IPS-NIHi7 (cell line): ENCODE results near the gene PHLDB3.
A peak's percentile ranks its signal among the peaks of the same experiment; 100 is the strongest.

Experiments
- DNase-seq: peaks from one replicate; pipeline ENCODE4 v3.0.0; 2012; ENCODE audit warnings: mixed read lengths; ENCODE audit errors: extremely low spot score

Gene PHLDB3

GRCh38 chr19:43468354-43469159, 36.0 kb downstream of the PHLDB3 start:
- DNase-seq: no peak

- no peak for DNase-seq
Measured at GRCh38 chr19:43467730-43468129, 36.8 kb downstream of the PHLDB3 start.

DNA sequence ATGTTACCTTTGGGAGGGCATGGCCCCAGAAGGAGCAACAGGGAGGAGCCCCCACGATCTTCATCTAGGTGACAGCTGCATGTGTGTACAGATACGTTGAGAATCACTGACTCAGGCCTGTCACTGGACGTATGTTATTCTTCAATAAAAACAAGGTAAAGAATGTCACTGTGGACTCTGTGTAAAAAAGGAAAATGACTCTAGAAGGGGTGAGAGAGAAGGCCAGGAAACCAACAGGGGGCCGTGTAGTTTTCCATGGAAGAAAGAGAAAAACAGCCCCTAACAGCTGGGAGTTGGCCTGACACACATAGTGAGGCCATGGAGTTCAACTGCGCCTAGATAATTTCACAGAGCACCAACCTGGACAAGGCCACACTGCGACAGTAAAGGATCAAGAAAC, 37.3 kb downstream of the PHLDB3 start:
- DNase-seq: no peak

- DNase-seq: no peak
Measured at GRCh38 chr19:43466793-43467192, 37.8 kb downstream of the PHLDB3 start.

GRCh38 chr19:43465468-43466120, 39.0 kb downstream of the PHLDB3 start, which contains the start of gene LYPD3:
LYPD3 (minus strand) TSS chr19:43465608; CDS start chr19:43465571, 37 bp downstream.
- peak; percentile 72 for DNase-seq

DNA sequence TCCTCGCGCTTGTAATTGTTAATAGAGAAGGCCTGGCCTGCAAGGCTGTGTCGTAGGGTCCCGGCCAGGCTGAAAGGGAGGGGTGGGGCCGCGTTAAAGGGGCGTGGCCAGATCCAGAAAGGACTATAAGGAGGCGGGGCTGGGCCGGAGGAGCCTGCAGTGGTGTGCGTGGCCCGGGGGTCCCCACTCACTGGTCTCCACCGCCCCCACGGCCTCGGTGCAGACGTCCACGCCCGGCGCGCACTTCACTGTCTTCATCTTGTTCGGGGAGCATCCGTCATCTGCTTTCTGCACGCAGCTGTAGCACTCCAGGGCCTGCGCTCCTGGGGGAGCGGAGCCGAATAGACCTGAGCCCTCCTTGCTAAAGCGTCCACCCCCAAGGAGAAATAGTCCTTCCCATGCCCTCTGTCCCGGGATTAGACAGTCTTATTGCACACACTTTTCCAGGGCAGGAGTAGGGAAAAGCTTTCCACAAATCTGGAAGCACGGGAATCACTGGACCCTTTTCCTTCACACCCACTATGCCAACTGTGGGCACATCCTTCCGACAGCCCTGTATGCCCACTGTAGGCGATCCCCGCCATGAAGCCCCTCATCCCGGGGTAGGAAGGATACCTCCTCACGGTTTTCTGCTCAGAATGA, 40.3 kb downstream of the PHLDB3 start:
- peak; percentile 74 for DNase-seq

GRCh38 chr19:43463381-43464133, 41.0 kb downstream of the PHLDB3 start:
- DNase-seq: peak; percentile 97

- no peak for DNase-seq
Measured at GRCh38 chr19:43462785-43463380, 41.7 kb downstream of the PHLDB3 start.

DNA sequence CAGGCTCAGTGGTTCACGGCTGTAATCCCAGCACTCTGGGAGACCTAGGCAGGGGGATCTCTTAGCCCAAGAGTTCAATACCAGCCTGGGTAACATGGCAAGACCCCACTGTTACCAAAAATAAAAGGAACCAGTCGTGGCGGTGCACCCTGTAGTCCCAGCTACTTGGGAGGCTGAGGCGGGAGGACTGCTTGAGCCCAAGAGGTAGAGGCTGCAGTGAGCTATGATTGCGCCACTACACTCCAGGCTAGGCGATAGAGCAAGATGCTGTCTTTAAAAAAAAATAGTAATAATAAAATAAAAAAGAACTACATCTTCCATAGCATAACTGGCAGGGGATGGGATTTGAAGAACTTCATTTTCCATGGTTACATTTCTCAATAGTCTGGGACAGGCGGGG, 42.2 kb downstream of the PHLDB3 start:
- DNase-seq: no peak

- no peak for DNase-seq
Measured at GRCh38 chr19:43461303-43461702, 43.2 kb downstream of the PHLDB3 start.

DNA sequence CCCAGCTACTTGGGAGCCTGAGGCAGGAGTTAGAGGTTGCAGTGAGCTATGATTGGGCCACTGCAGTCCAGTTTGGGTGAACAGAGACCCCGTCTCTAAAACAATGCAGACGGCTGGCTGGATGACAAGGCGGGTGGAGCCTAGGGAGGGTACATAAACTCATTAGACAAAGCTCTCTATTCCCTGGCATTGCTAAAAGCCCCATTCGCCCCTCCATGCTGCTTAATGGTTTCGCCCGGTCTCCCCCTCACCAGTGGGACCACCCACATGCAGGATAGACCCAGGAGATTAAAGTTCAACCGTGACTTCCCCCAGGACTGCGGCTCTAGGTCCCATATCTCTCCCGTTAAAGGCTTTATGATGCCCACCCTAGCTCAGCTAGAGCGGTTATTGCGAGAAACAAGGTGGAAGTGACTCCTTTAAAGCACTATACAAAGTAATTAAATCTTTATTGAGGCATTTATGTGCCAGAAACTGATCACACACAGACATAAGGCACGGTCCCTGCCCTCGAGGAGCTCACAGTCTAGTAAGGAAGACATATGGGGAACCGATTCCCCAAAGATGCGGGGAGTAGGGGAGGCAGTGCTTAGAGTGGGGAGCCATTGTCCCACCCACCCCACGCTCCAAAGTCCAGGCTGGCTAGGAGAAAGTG, 44.1 kb downstream of the PHLDB3 start:
- DNase-seq: no peak

GRCh38 chr19:43457809-43458208, 46.7 kb downstream of the PHLDB3 start:
- DNase-seq: no peak

DNA sequence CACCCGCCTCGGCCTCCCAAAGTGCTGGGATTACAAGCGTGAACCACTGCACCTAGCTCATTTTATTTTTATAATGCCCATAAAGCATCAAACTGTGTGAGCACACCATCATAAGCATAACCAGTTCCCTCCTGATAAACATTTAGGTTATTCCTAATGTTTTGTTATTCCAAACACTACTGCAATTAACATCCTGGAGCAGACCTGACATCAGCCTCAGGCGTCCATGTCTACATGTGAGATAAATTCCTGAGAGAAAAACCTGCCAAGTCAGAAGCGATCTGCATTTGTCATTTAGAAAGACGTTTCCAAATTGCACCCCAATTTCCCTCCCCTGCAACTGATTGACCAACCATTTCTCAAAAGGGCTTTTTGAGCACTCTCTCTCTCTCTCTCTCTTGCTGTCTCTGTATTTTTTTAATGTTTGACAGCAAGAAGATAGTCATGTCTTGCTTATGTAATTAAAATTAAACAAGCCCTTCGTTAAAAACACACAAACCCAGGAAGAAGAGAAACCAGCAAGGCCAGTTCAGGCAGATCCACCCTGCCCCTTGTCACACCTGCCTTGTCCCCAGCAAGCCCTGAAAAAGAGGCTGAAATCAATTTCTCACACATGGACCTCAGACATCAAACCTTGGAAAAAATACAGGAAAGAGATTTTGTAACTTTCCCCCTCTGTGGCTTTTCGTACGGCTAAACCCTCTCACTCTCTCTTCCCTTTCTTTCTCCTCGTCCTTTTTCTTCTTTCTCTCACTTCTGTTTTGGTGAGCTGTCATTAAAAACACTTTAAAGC, 49.0 kb downstream of the PHLDB3 start:
- DNase-seq: no peak

DNA sequence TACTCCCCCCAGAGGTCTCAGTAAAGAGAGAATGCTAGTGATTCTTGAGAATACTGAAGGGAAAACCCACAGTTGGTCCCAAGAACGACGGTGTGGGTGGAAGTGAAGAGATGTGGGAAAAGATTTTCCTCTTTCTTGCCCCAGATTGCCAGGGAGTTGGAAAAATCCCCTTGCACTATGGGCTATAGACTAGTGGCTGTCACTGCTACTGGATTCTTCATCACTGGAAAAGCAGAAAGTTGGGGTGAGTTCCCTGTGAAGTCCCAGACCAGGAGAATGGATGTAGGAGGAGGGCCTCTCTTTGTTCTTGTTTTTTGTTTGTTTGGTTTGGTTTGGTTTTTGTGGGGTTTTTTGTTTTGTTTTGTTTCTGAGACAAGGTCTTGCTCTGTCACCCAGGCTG, 50.5 kb downstream of the PHLDB3 start:
- no peak for DNase-seq

DNA sequence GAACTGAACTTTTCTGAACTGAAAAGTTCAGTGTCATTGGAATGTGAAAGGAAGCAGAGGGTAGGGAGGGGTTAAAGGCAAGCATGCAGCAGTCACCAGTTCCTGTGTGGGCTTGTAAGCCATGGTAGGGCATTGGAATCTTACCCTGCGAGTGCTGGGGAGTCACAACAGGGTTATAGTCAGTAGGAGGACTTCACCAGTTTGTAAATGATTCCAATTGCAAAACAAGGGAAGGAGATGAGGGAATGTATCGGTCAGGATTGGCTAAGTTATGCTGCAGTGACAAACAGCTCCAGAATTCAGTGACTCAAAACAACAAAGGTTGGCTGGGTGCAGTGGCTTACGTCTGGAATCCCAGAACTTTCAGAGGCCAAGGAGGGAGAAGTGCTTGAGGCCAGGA, 52.0 kb downstream of the PHLDB3 start:
- DNase-seq: no peak

- DNase-seq: no peak
Measured at GRCh38 chr19:43450545-43450997, 54.0 kb downstream of the PHLDB3 start.

- DNase-seq: no peak
Measured at GRCh38 chr19:43447655-43448054, 56.9 kb downstream of the PHLDB3 start.

DNA sequence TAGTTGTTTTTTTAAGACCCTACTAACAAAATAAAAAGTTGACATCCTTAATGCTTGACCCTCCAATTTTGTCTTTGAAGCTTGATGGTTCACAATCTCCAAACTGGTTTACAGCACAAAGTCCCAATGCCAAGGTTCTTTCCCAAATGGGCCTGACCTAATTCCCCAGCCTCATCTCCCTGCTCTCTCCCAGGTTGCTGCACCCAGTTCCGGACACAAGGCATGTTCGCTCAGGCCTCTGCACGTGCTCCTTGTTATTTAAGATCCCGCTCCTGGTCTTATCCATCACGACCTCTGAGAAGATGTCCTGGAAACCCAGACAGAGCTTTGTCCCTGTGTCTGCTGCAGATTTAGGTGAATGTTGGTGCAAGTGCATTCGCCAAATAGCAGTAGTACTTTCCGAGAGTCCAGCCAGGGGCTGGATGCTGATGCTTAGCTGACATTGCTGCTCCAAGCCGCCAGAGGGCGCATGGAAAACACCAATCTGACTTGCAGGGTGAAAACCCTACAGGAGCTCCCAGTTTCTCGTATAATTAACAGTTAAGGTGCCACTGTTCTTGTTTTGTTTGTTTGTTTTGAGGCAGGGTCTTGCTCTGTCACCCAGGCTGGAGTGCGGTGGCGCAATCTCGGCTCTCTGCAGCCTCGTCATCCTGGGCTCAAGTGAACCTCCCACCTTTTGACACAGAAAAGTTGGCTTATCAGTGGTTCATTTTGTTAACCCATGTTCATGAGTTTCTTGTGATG, 57.6 kb downstream of the PHLDB3 start:
- peak; percentile 85 for DNase-seq

GRCh38 chr19:43445426-43445825, 59.1 kb downstream of the PHLDB3 start:
- no peak for DNase-seq
